Left ventricle myocardium inferior (tissue), 1 donor: ENCODE data around the gene PKP1. TPM values are rescaled to one million over a fixed set of nuclear protein-coding genes. Genes with fewer than 3 reads are reported as not detected.

Experiments
- DNase-seq: peaks from one replicate; pipeline ENCODE4 v3.0.0-alpha.2; 2020
- H3K27ac ChIP-seq: fragments of 200-600 bp; replicated peaks from 2 replicates; pipeline ENCODE4 v1.8.0; 2021
- H3K27me3 ChIP-seq: fragments of 200-600 bp; 2 replicates; pipeline ENCODE4 v1.8.0; 2021; ENCODE audit warnings: low read depth
- H3K36me3 ChIP-seq: fragments of 200-600 bp; 2 replicates; pipeline ENCODE4 v1.8.0; 2021
- H3K4me1 ChIP-seq: fragments of 200-600 bp; 2 replicates; pipeline ENCODE4 v1.8.0; 2021
- H3K4me3 ChIP-seq: fragments of 200-600 bp; 2 replicates; pipeline ENCODE4 v1.8.0; 2021; ENCODE audit warnings: mild to moderate bottlenecking, moderate library complexity
- H3K9me3 ChIP-seq: fragments of 200-600 bp; replicated peaks from 2 replicates; pipeline ENCODE4 v1.8.0; 2021
- CTCF ChIP-seq: fragments of 200-600 bp; IDR thresholded peaks from 2 replicates; pipeline ENCODE4 v1.8.0; 2021; ENCODE audit warnings: antibody characterized with exemption, mild to moderate bottlenecking, borderline replicate concordance
- intact Hi-C: fragments of 100-400 bp; cut with micrococcal nuclease; formaldehyde crosslinking; loops from one replicate; pipeline ENCODE4 v1.11.0; 2022
- total RNA-seq: library from RNA; stranded (reverse); fragmentation: NEBNext Ultra II Directional; extraction: Animal tissue kit (Norgen Biotek cat#: 25700); gene quantifications from one replicate; pipeline ENCODE4 v1.2.1, GENCODE V29; 2021
- donor health status: DM: no; HTN: yes; CAD: no; lungs with severe emphysema.

Gene PKP1
- total RNA-seq, 1 donor from 2014 or later, result 0.38 TPM

GRCh38 chr1:201341377-201341776 is 58.1 kb downstream of the PKP1 start:
- H3K36me3 ChIP-seq, result no peaks in the 10 kb centered on the region
- peaks cover 14% of the 10 kb centered on the region for H3K9me3 ChIP-seq
- no peak for DNase-seq
- peaks cover 3% of the 10 kb centered on the region for H3K4me1 ChIP-seq
- TF ChIP-seq CTCF, result no peak
- intact Hi-C loops, result loop anchor here (10.0 kb wide), 1 partner anchor 87 kb away; no protein-coding TSS in a partner anchor
- no peak overlapping the region for H3K27ac ChIP-seq
- H3K27me3 ChIP-seq, result no peaks in the 10 kb centered on the region
- no peak overlapping the region for H3K4me3 ChIP-seq

DNA sequence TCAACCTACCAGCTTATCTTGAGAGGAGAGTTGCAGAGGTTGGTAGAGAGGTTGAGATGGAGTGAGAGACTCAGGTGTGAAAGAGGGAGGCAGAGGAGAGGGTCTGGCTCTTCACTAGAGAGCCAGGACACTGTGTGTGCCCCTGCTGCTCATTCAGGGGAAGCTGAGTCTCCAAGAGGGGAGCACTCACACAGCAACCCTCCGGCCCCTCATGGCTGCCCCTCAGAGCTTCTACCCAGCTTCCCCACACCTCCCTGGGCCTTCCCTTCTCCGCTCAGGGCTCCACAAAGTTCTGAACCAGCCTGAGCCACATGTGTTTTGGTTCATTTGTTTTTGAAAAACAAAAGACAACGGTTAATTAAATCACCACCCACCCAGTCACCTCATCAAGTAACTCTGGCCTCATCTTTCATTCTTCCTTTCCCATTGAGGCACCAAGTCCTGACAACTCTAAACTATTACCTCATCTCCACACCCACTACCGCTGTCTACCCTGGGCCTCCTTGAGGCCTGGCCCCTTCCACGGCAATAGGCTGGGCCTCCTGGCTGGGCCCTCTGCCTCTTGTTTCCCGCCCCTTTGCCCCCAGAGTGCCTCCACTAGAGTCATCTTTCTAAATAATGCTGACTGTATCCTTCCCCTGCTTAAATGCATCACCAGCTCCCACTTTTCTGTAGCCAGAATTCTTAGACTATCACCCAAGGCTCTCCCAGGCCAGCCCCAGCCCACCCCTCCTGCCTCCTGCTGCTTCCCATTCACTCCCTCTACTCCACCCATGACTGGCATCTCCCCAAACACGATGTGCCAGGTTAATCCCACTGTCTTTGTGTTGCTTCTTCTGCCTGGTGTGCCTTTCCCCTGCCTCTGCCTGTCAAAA is 61.1 kb downstream of the PKP1 start:
- Histone ChIP-seq H3K27ac (no peak overlapping the region), H3K36me3 (no peaks in the 10 kb centered on the region), H3K9me3 (peaks cover 14% of the 10 kb centered on the region), H3K4me1 (peaks cover 13% of the 10 kb centered on the region), H3K27me3 (peaks cover 7% of the 10 kb centered on the region), H3K4me3 (no peak overlapping the region)
- TF ChIP-seq CTCF, result no peak
- intact Hi-C loops, result loop anchor here (10.0 kb wide), 1 partner anchor 90 kb away; no protein-coding TSS in a partner anchor
- no peak for DNase-seq

- no peaks in the 10 kb centered on the region for H3K36me3 ChIP-seq
- H3K4me3 ChIP-seq, result no peak overlapping the region
- no peak for DNase-seq
- intact Hi-C loops, result loop anchor here (10.0 kb wide), 1 partner anchor 90 kb away; no protein-coding TSS in a partner anchor
- H3K27ac ChIP-seq, result no peak overlapping the region
- TF ChIP-seq CTCF, result no peak
- H3K4me1 ChIP-seq, result peaks cover 13% of the 10 kb centered on the region
- peaks cover 7% of the 10 kb centered on the region for H3K27me3 ChIP-seq
- peaks cover 14% of the 10 kb centered on the region for H3K9me3 ChIP-seq
These were observed 61.7 kb downstream of the PKP1 start for GRCh38 chr1:201345081-201345355.

- H3K36me3 ChIP-seq, result no peaks in the 10 kb centered on the region
- H3K4me3 ChIP-seq, result no peak overlapping the region
- H3K9me3 ChIP-seq, result peaks cover 9% of the 10 kb centered on the region
- peak; percentile 71 for TF ChIP-seq CTCF
- intact Hi-C loops, result loop anchor here (10.0 kb wide), 1 partner anchor 92 kb away; no protein-coding TSS in a partner anchor
- H3K27me3 ChIP-seq, result peaks cover 7% of the 10 kb centered on the region
- no peak overlapping the region for H3K27ac ChIP-seq
- H3K4me1 ChIP-seq, result peaks cover 13% of the 10 kb centered on the region
- DNase-seq, result no peak
These were observed 63.1 kb downstream of the PKP1 start for GRCh38 chr1:201346337-201346939.

GRCh38 chr1:201346987-201347386 is 63.7 kb downstream of the PKP1 start:
- Histone ChIP-seq H3K4me3 (no peak overlapping the region), H3K27ac (no peak overlapping the region), H3K27me3 (peaks cover 7% of the 10 kb centered on the region), H3K9me3 (peaks cover 3% of the 10 kb centered on the region), H3K4me1 (peaks cover 13% of the 10 kb centered on the region), H3K36me3 (no peaks in the 10 kb centered on the region)
- intact Hi-C loops, result loop anchor here (10.0 kb wide), 1 partner anchor 92 kb away; no protein-coding TSS in a partner anchor
- TF ChIP-seq CTCF, result no peak
- no peak for DNase-seq
